A673 (cell line): ENCODE data around the gene SLAIN2.

Source experiments
- EZH2 ChIP-seq: fragments of 200-600 bp; sonication (generic); IDR thresholded peaks from 2 replicates; pipeline ENCODE4 v1.6.1; 2017; ENCODE audit warnings: borderline replicate concordance, low read depth, mild to moderate bottlenecking, mixed read lengths, antibody characterized with exemption, low read length; ENCODE audit not compliant: poor library complexity, severe bottlenecking
- TF ChIP-seq, protein P1 (sequence below): fragments of 300-800, 200-600 bp; sonication (generic); conservative IDR thresholded peaks from 2 replicates; pipeline ENCODE4 v1.5.1; 2017; ENCODE audit warnings: low read depth, mild to moderate bottlenecking, antibody characterized with exemption, low read length, moderate library complexity, mixed read lengths

DNA sequence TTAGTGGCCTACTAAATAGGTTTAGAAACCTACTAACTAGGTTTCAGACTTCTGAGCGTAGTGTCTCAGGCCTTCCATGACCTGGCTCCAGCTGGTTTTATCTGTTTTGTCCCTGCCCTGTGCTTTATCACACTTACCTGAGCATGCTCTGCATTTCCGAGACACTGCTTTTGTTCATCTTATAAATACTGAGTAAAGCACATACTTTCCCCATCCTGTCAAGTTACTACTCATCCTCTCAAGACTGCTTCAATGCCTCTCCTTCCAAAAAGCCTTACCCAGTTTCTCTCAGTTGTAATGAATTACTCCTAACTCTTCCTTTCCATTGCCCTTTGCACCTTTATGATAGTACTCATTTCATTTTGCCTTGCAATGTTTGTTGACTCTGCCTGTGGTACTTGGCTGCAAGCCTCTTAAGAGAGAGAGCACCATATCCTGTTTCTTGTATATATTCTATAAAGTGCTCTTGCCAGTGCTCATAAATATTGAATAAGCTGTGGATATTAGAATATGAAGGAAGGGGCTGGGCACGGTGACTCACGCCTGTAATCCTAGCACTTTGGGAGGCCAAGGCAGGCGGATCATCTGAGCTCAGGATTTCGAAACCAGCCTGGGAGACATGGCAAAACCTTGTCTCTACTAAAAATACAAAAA, 34.4 kb downstream of the SLAIN2 start:
- TF ChIP-seq, protein P1, sequence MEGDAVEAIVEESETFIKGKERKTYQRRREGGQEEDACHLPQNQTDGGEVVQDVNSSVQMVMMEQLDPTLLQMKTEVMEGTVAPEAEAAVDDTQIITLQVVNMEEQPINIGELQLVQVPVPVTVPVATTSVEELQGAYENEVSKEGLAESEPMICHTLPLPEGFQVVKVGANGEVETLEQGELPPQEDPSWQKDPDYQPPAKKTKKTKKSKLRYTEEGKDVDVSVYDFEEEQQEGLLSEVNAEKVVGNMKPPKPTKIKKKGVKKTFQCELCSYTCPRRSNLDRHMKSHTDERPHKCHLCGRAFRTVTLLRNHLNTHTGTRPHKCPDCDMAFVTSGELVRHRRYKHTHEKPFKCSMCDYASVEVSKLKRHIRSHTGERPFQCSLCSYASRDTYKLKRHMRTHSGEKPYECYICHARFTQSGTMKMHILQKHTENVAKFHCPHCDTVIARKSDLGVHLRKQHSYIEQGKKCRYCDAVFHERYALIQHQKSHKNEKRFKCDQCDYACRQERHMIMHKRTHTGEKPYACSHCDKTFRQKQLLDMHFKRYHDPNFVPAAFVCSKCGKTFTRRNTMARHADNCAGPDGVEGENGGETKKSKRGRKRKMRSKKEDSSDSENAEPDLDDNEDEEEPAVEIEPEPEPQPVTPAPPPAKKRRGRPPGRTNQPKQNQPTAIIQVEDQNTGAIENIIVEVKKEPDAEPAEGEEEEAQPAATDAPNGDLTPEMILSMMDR, result no peak
- no peak for TF ChIP-seq EZH2
